GM19099 (cell line): ENCODE results near the gene CREBZF.
A peak's percentile ranks its signal among the peaks of the same experiment; 100 is the strongest.

ENCODE experiments used
- POLR2A ChIP-seq: IDR thresholded peaks from 3 replicates; pipeline ENCODE4 v1.6.1; 2011; ENCODE audit warnings: low read depth; ENCODE audit not compliant: insufficient read length; ENCODE audit errors: extremely low read depth

CREBZF gene

DNA sequence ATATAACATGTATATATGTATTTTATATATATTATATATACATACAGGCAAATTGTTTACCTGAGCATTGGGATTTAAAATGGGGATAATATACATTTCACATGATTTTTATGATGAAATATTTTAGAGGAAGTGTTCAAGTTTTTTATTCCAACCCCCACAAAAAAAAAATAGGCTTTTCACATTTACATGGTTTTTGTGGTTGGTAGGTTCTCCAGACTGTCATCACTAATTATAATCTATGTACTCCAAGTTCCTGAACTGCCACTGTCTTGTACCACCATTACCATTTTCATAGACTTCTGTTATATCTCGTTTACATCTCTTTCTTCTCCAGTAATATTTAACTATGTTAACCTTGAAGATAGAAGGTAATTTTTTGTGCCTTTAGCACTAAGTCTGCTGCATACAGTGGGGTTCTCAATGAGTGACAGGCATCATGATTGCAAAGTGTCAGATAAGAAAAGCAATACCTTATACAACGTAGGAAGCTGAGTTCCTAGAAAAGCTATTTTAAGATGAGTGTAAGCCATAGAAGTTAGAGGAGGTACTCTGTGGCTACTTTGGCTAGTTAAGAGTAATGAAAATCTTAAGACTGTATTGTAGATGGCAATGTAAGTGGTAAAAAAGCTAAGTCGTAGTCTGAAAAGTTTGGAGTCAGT lies 12.0 kb downstream of the CREBZF start:
- no peak for TF ChIP-seq POLR2A

DNA sequence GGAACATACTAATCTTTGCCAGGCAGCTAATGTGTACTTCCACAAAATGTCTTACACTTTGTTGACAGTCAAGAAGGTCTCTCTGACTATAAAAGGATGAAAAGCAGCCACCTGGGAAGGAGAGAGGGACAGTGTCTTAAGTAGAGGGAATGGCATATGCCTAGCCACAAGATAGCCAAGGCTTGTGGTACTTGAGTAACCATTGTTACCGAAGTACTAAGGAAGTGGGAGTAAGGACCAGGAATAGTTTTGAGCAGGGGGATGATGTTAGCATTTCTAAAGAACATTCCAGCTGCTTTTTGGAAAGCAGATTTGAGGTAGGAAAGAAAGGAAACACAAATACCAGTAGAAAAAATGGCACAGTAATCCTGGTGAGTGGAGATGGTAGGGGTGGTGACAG lies 13.8 kb downstream of the CREBZF start:
- TF ChIP-seq POLR2A: no peak

DNA sequence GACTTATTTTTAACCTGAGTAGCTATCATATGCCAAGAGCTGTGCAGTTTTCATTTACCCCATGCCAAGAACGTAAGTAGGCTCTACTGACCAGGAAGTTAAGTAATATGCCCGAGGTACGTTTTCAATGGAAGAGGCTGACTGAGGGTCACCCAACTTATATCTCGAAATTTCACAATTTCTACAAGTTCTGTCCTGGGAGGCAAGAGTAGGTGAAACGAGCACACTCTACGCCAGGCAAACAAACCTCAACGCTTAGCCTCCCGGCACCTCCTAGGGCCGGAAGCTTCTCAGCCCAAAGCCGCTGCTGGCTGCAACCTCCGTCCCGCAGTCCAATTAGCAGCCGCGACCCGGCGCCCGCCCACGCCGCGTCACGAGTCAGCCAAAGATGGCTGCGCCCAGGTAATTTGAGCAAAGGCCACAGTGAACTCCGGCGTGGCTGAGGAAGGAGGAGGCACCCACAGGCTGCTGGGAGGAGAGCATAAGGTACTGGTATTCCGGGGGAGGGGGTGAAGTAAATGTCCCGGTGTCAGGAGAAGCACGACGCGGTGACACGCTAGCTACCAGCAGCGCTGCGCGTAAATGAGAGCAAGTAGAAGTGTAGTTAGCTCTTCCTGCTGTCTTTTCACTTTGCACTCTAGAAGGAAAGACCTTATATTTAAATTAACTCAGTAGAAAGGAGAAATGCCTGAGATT lies 17.2 kb downstream of the CREBZF start, which contains the start of gene TMEM126A:
TMEM126A (plus strand) TSS at position 364 of the 696 bp plus-strand sequence. CDS start 2,289 bp downstream, outside the sequence.
- TF ChIP-seq POLR2A: peak; percentile 97

DNA sequence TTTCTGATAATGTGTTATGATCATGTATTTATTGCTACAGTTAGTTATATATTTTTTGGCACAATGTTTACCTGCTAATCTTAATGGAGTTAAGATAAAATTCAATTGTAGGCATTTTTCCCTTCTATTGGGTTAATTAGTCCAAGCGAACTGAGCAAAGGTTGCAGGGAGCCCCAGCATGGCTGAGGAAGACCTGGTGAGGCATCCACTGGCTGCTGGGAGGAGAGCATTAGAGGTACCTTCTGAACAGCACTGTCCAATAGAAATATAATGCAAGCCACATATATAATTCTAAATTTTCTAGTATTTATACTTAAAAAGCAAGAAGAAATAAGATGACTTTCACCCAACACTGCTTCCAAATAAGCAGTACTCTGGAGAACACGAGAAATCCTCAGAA lies 17.9 kb downstream of the CREBZF start:
- TF ChIP-seq POLR2A: no peak

DNA sequence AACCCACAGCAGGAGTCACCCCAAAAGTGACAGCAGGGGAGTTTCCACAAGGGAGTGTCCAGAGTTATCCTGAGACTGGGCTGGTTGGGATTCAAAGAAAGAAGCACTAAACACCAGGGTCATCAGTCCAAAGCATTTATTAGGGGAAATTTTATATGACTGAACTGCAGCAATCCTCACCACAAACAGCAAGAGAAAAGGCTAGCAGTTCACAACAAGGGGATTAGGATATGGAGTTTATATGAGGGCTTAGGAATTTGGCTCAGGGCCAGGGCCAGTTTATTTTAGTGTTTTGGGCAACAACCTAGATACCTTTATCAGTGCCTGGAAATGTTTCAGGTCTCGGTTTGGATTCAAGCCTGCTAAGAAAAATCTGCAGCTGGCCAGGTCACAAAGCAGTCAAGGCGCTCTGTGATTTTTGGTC lies 21.7 kb downstream of the CREBZF start:
- no peak for TF ChIP-seq POLR2A

DNA sequence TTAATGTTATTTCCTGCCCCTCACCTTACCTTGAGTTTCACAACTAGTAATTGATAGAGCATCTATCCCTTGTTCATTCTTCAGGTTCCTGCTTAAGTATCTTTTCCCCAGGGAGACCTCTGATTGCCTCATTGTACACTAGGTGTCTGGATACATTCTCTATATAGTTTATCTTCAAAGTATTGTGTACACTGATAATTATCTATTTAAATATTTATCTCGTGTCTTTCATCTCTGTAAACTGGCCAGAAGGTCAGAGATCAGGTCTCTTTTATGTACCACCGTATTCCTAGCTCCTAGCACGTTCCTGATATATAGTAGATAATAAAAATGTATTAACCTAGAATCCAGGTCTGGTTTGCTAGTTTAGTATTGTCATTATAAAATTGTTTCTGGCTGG lies 30.2 kb downstream of the CREBZF start:
- no peak for TF ChIP-seq POLR2A

DNA sequence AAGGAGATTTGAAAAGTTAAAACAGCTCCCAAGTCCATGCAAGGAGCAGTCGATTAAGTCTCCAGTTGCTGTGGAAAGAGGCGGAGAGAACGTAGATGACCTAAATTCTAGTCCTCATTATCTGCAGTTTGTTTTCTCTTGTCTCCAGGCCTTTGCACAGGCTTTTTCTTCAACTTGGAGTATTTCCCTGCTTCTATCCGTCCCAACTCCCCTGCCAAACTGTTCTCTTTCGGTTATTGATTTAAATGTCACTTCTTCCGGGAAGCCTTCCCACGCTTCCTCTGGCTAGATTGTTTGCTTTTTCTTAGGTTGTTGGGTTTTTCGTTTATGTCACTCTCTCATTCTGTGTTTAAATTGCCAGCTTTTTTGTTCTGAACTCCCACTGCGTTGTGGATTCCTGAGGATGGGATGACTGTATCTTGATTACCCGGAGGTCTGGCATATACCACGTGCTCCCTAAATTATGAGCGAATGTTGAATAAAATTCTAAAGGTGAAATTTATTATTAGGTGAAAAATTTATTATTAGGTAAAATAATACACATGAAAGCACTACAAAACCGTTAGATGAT lies 36.1 kb downstream of the CREBZF start:
- no peak for TF ChIP-seq POLR2A

DNA sequence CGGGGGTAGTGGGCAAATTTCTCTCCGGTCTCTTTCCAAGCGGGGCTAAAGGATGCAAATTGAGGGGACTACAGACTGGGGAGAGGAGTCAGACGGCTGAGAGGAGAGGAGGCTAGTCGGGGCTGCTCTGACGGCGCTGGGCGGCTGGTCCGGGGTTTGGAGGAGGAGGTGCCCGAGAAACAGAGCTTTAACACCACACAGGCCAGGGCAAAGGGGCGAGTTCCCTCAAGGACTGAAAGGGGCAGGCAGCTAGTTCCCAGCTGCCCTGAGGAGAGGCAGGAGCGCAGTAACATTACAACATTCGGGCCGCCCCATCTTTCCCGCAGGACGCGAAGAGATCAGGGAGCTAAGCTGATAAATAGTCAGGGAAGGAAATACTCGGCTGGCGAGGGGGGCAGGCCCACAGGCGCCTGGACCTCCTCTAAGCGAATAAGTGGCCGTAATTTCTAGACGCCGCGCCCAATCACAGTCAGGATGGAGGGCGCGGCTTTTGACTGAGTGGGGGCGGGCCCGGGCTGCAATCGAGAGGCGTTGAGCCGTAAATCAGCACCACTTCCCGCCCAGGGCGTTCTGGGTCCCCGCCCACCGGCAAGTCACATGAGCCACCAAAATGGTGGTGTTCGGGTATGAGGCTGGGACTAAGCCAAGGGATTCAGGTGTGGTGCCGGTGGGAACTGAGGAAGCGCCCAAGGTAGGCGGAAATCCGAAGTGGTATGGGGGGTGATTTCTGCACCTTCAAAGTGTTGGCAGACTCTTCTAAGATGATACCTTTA lies 36.7 kb downstream of the CREBZF start, which contains the start of gene TMEM126B:
TMEM126B (plus strand) TSS at position 596 of the 773 bp plus-strand sequence; CDS start at position 611, 15 bp downstream.
- TF ChIP-seq POLR2A: peak; percentile 91

DNA sequence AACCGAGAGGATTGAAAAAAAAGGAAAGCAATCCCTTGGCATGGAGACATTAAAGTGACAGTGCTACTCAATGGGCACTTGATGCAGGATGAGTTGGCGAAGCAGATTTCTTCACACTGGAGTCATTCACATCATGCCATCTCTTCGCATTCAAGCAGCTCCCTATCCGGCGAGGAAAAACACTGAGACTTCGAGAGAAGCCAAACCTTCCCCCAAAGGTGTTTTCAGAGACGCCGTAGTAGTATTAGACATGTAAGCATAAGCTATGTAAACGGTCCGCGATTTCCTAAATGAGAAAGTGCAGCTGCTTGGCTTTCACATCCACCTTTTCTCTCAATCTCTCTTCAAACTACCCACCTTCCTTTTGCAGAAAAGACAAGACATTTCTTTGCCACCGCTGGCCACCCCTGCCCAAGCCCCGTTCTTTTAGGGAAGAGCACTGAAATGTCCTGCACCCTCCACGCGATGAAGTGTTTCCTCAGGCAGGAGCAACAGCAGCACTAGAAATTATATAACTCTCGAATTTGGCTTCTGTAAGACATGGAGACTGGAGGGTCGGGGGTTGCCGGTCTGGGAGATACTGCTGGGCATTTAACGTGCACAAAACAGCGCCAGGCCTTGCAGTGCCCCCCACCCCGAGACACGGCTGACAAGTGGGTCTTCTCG lies 37.5 kb downstream of the CREBZF start, which contains the start of gene DLG2:
DLG2 (minus strand) TSS at position 13 of the 666 bp plus-strand sequence.
- TF ChIP-seq POLR2A: no peak

DNA sequence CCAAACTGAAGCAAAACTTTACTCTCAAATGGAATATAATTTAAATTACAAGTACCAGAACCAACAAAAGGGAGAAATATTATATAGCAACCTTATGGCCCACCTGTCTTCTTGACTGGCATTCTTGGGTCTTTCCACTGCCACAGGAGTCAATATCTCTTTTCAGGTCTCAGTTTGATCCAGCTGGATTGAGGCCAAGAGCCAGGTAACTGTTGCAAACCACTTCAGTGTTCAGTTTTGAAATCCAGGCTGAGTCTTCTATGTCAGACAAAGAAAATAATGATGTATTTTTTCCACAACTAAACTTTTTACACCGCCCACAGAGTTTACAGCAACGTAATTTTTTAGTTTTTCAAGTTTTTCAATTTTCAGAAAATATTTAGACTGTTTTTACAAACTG lies 38.4 kb downstream of the CREBZF start:
- TF ChIP-seq POLR2A: no peak

DNA sequence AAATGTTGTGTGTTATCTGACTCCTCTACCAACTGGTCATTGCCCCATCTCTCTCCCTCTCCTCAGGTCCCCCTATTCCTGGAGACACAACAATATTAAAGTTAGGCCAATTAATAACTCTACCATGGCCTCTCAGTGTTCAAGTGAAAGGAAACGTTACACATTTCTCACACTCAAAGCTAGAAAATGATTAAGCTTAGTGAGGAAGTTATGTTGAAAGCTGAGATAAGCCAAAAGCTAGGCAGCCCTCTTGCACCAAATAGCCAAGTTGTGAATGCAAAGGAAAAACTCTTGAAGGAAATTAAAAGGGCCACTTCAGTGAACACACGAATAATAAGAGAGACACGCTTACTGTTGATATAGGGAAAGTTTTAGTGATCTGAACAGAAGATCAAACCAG lies 44.7 kb downstream of the CREBZF start:
- TF ChIP-seq POLR2A: no peak

DNA sequence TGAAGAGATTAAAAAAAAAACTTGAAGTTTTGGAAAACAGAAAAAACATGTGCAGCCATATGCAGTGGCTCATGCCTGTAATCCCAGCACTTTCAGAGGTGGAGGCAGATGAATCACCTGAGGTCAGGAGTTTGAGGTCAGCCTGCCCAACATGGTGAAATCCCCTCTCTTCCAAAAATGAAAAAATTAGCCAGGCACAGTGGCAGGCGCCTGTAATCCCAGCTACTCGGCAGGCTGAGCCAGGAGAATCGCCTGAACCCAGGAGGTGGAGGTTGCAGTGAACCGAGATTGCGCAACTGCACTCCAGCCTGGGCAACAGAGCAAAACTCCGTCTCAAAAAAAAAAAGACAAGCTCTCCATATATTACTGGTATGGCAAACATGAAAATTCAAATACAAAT lies 45.4 kb downstream of the CREBZF start:
- TF ChIP-seq POLR2A: no peak
